Fibroblast of skin of right biceps (primary cell): ENCODE data around the gene KANTR.

ENCODE experiments used
- DNase-seq: peaks from one replicate; pipeline ENCODE4 v3.0.0-alpha.2; 2013

The KANTR gene

DNA sequence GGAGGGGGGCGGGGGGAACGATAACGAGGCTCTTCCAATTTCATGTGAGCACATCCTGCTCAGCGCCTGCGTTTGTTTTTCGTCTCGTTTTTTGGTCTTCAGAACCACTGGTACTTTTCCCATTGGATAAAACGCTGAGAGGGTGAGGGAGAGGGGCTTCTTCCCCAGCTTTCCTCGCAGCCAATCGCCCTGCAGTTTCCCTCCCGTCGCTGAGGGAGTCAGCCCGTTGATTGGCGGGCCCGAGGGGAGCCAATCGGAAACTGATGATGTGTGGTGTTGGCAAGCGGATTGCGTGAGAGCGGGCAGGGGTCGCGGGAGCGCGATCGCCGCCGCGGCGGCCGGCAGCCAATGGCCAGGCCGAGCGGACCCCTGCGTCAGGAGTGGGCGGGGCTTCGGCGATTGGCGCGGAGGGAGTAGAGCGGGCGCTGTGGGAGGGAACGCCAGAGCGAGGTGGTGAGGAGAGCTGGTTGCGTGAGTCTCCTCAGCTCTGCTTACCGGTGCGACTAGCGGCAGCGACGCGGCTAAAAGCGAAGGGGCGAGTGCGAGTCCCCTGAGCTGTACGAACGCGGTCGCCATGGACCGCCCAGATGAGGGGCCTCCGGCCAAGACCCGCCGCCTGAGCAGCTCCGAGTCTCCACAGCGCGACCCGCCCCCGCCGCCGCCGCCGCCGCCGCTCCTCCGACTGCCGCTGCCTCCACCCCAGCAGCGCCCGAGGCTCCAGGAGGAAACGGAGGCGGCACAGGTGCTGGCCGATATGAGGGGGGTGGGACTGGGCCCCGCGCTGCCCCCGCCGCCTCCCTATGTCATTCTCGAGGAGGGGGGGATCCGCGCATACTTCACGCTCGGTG is 11.8 kb upstream of the KANTR start, which contains the start of gene TSPYL2:
Gene TSPYL2 (plus strand): TSS at position 443 of the 848 bp plus-strand sequence. CDS start 132 bp downstream, at position 575.
- DNase-seq: peak; percentile 98

DNA sequence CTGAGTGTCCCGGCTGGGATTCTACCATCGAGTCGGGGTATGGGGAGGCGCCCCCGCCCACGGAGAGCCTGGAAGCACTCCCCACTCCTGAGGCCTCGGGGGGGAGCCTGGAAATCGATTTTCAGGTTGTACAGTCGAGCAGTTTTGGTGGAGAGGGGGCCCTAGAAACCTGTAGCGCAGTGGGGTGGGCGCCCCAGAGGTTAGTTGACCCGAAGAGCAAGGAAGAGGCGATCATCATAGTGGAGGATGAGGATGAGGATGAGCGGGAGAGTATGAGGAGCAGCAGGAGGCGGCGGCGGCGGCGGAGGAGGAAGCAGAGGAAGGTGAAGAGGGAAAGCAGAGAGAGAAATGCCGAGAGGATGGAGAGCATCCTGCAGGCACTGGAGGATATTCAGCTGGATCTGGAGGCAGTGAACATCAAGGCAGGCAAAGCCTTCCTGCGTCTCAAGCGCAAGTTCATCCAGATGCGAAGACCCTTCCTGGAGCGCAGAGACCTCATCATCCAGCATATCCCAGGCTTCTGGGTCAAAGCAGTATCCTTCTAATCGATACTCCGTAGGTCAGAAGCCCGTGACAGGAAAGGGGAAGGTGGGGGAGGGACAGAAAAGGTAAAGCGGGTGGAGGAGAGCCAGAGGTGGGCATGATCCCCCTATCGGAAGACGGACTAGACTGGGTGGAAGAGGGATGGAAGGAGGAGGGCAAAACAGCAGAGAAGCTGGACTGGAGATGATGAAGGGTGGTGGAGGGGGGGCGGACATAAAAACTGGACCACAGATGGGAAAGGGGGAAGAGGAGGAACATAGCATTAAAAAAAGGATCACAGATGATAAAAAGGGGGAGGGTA is 10.9 kb upstream of the KANTR start:
- DNase-seq: no peak

DNA sequence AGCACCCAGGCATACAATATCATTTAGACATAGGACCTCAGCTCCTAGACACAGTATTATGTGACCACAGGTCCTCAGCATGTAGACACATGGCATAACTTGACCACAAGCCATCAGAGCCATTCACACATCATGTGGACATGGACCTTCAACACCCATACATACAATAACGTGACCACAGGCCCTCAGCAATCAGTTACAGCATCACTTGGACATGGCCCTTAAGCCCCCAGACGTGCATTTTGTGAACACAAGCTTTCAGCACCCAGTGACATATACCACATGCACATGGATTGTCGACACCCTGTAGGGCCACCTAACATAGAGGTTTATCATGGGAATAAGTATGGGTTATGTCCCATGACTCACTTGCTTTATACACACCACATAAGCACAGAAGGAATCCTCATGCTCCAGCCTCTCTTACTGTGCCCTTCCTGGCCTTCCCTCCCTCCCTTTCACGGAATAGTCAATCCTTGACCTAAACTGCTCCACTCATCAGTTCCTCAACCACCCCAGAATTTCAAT is 9.8 kb upstream of the KANTR start:
- peak; percentile 44 for DNase-seq

DNA sequence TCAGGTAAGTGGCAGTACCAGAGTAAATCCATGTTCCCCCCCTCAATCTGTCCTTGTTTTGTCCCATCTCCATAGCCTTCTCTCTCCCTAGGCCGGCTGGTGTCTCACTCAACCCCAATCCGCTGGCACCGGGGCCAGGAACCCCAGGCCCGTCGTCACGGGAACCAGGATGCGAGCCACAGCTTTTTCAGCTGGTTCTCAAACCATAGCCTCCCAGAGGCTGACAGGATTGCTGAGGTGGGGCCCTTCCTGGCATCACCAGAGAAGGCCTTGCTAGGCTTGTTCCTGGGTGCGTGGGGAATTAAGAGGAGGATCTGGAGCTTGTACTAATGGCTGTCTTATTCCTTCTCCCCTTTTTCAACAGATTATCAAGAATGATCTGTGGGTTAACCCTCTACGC is 9.1 kb upstream of the KANTR start:
- DNase-seq: no peak

DNA sequence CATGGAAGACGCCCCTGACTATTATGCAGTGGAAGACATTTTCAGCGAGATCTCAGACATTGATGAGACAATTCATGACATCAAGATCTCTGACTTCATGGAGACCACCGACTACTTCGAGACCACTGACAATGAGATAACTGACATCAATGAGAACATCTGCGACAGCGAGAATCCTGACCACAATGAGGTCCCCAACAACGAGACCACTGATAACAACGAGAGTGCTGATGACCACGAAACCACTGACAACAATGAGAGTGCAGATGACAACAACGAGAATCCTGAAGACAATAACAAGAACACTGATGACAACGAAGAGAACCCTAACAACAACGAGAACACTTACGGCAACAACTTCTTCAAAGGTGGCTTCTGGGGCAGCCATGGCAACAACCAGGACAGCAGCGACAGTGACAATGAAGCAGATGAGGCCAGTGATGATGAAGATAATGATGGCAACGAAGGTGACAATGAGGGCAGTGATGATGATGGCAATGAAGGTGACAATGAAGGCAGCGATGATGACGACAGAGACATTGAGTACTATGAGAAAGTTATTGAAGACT is 8.2 kb upstream of the KANTR start:
- DNase-seq: no peak

DNA sequence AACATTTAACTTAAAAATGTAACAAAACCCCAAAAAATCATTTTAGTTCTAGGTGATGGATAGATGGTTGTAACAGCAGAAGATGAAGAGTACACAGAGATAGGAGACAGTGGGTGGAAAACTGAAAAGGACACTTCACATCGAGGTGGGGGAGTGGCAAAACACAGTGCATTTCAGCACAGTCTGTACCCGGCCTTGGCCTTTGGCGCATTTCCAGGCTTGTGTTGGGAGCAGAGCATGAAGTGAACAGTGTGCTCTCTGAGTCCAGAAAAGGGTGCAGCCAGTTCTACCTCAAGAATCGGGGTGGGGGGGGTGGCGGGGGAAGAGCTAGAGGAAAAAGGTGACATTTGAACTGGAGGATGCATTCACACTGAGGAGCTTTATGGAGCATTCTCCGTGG is 7.5 kb upstream of the KANTR start:
- no peak for DNase-seq

GRCh38 chrX:53087388-53087831 is 6.5 kb upstream of the KANTR start:
- DNase-seq: no peak

DNA sequence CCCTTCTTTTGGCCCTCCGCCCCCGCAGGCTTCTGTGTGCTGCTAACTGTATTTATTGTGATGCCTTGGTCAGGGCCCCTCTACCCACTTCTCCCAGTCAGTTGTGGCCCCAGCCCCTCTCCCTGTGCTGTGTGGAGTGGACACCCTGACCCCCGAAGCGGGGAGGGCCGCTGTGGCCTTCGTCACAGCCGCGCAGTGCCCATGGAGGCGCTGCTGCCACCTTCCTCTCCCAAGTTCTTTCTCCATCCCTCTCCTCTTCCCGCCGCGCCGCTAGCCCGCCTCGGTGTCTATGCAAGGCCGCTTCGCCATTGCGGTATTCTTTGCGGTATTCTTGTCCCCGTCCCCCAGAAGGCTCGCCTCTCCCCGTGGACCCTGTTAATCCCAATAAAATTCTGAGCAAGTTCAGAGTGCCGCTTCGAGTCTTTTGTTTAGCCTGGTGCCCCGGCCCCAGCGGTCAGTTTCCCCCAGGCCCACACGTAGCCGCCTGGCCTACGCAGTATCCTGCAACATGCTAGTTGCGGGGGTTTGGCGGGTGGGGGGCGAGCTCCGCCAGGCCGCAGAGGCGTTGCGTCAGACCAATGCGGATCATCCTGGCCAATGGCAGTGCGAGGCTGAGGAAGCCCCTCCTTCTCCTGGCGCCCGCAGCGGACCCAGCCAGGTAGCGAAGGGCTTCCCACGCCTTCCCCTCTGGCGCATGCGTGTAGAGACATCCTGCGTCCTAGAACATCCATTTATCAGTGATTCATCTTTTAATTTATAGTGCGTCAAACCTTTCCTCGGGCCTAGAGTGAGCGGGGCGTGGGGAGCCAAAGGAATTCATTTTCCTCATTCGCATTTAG is 5.6 kb upstream of the KANTR start:
- DNase-seq: peak; percentile 86

DNA sequence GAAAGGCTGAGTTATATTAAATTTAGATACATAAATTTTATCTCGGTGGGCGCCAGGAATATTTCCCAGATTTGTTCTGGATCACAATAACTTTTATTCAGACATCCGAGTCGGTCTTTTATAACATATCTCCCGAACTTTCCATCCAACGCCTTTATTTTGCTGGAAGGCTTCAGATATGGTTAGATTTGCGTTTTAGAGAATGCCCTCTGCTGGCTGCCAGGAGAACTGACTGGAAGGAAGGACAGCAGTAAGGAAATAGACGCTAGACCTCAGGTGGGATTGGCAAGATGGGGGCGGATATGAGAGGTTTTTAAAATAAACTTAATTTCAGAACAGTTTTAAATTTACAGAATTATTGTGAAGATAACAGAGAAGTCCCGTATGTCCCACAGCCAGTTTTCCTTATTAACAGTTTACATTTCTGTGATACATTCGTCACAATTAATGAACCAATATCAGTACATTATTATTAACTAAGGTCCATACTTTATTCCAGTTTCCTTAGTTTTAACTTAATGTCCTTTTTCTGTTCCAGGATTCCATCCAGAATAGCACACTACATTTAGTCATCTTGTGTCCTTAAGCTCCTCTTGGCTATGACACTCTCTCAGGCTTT is 4.6 kb upstream of the KANTR start:
- peak; percentile 70 for DNase-seq

DNA sequence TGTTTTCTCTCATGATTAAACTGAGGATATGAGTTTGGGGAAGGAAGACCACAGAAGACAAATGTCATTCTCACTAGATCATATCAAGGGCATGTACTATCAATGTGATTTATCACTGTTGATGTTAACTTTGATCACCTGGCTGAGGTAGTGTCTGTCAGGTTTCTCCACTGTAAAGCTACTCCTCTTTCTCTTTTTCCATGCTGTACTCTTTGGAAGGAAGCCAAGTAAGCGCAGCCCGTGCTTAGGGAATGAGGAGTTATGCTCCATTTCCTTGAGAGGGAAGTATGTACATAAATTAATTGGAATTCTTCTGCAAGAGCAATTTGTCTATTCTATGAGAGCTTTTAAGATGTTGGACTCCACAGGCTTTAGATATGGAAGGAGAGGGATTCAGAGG is 4.0 kb upstream of the KANTR start:
- DNase-seq: peak; percentile 7

GRCh38 chrX:53091354-53091753 is 2.6 kb upstream of the KANTR start:
- no peak for DNase-seq

- peak; percentile 78 for DNase-seq
These were observed 726 bp upstream of the KANTR start for GRCh38 chrX:53093177-53093655.

- no peak for DNase-seq
These were observed 602 bp downstream of the KANTR start for GRCh38 chrX:53094582-53094905.

DNA sequence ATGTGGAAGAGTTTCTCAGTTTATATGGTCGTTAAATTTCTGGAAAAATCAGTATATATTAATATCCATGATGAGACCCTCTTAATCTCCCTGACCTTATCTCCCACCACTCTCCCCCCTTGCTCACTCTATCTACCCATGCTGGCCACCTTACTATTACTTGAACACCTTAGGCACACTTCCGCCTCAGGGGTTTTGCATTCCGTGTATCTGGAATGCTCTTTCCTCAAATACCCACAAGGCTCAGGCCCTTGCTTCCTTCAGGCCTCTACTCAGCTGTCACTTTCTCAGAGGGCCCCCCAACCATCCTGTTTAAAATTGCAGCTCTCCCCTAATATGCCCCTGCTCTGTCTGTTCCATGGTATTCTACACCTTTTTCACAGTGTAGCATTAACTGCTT is 1.9 kb downstream of the KANTR start:
- no peak for DNase-seq

GRCh38 chrX:53114864-53115549 is 21.1 kb downstream of the KANTR start:
- DNase-seq: no peak

DNA sequence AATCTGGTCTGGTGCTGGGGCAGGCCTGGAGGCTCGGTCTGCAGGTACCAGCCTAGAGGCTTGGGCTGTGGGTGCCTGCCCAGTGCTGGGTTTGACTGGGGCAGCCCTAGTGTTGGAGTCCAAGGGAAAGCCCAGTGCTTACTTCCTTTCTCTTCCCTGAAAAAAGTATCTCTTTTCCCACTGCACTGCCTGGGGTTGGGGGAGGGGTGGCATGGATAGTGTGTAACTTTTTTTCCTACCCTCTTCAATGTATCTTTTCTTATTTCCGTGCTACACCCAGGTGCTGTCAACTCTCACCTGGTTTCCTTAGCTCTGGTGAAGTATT is 21.6 kb downstream of the KANTR start:
- DNase-seq: no peak

- DNase-seq: peak; percentile 43
These were observed 22.2 kb downstream of the KANTR start for GRCh38 chrX:53116101-53116500.

DNA sequence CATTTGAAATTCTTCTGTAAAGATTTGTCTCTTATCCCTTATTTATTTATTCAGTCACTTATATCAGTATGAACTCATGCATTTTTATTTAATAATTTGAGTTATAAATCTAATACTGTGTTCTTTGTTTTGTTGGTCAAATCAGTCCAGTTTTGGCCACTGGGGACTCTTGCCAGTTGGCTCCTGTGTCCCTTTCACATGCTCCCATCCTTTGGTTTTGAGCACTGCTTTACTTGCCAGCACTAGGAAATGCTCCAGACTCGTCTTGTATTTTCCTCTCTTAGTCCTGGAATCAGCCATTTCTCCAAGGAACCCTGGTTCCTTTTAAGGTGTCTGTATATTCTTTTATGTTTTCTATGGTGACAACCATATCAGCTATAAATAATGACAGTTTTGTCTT is 28.1 kb downstream of the KANTR start:
- no peak for DNase-seq

- DNase-seq: no peak
These were observed 31.6 kb downstream of the KANTR start for GRCh38 chrX:53125506-53125905.

GRCh38 chrX:53126377-53126776 is 32.4 kb downstream of the KANTR start:
- DNase-seq: no peak

DNA sequence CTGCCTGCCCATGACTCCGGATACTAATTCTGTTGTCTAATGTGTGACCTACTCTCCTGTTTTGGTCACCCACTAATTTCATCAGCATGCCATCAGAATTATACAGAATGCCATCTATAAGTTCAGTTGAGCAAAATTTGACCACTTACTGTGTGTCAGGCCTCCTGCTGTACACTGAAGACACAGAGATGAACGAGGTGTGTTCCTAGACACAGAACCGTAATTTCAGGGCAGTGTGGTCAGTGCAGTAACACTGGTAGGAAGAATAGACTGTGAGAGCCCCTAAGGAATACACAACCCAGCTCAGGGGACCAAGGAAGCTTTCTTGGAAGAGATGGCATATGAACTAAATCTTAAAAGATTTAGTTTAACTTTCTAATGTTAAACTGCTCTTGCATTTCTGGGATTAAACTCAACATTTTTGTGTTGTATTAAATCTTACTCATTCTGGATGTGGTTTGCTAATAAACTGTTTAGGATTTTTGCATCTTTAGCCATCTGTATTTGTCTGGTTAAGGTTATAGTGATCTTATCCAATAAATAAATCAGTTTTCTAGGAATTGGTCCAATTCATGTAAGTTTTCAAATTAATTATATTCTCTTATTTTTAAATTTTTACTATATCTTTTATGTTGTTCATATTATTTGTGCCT is 34.3 kb downstream of the KANTR start:
- peak; percentile 38 for DNase-seq
